Ectodermal cell (in vitro differentiated cells): ENCODE data around the gene PEX14.
"Not testable (repeated sequence)": the region's sequence is repeated elsewhere in the genome, so short reads cannot be mapped to it uniquely, and the experiment has no call there.

ENCODE experiments used
- H3K27ac ChIP-seq: 2 replicates; pipeline ENCODE4 v1.7.0; 2013; ENCODE audit warnings: mild to moderate bottlenecking, low read depth, low read length; ENCODE audit not compliant: insufficient read depth, poor library complexity, severe bottlenecking
- H3K27me3 ChIP-seq: 2 replicates; pipeline ENCODE4 v1.7.0; 2013; ENCODE audit warnings: mild to moderate bottlenecking, low read length; ENCODE audit not compliant: insufficient read depth, control insufficient read depth, poor library complexity, severe bottlenecking
- H3K36me3 ChIP-seq: one replicate; pipeline ENCODE4 v1.7.0; 2013; ENCODE audit warnings: low read length; ENCODE audit not compliant: control insufficient read depth, insufficient read depth
- H3K4me1 ChIP-seq: one replicate; pipeline ENCODE4 v1.7.0; 2013; ENCODE audit warnings: low read length; ENCODE audit not compliant: control insufficient read depth, insufficient read depth
- H3K4me3 ChIP-seq: 2 replicates; pipeline ENCODE4 v1.7.0; 2013; ENCODE audit warnings: low read depth, low read length, control low read depth; ENCODE audit not compliant: insufficient read depth
- H3K9me3 ChIP-seq: 2 replicates; pipeline ENCODE4 v1.7.0; 2013; ENCODE audit warnings: mild to moderate bottlenecking, low read length, moderate library complexity; ENCODE audit not compliant: control insufficient read depth
- WGBS, 2 experiments: methylation state at CpG; one replicate each; pipeline ENCODE4 v1.1.7; 2013; ENCODE audit warnings: missing lambda C conversion rate in 2 of 2; 5-methylcytosine and 5-hydroxymethylcytosine counted together

Gene PEX14

DNA sequence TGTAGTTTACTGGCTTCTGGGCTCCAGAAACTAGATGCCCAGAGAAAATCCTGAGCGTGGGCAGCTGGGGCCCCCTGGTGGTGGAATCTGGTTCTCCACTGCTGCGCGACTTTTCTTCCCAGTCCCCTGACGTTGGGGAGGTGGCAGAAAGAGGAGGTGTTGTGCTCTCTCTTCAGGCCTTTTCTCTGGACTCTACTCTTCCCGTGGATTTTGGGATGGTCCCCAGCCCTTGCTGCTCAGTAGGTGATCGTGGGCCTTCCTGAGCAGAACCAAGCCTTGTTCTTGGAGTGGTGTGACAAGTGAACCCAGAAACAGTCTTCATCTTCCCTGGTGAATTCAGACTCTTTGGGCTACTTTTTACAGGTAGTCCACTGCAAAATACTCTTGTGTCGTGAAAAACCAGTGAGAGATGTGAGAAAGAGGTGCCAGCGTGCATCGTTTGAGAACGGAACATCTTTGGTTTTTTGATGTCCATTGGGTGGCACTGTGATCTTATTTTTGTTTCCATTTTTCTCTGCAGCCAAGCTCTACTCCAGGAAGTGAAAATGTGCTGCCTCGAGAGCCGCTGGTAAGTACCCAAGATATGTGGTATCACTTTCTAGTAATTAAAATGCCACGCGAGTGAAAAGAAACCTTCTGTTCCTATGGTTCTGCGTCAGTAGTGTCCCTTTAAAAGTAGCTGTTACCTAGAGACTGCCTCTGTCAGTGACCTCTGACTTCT is 20.2 kb downstream of the PEX14 start:
- 44% methylated on average over 15 of the region's 15 CpGs for WGBS, 2 experiments
- Histone ChIP-seq H3K27me3 (no peaks in the 10 kb centered on the region), H3K4me1 (peaks cover 11% of the 10 kb centered on the region), H3K9me3 (no peaks in the 10 kb centered on the region), H3K27ac (no peak overlapping the region), H3K4me3 (no peak overlapping the region), H3K36me3 (no peaks in the 10 kb centered on the region)

GRCh38 chr1:10495475-10495817 is 20.7 kb downstream of the PEX14 start:
- H3K4me3 ChIP-seq: no peak overlapping the region
- WGBS, 2 experiments: 89 to 93% methylated on average over 10 of the region's 10 CpGs

GRCh38 chr1:10495952-10496351 is 21.2 kb downstream of the PEX14 start:
- Histone ChIP-seq H3K4me3 (no peak overlapping the region), H3K4me1 (peaks cover 8% of the 10 kb centered on the region), H3K27me3 (no peaks in the 10 kb centered on the region), H3K36me3 (no peaks in the 10 kb centered on the region), H3K9me3 (no peaks in the 10 kb centered on the region), H3K27ac (no peak overlapping the region)
- WGBS, 2 experiments: 87 to 88% methylated on average over 14 of the region's 14 CpGs

More at GRCh38 chr1:10495475-10495817, 20.7 kb downstream of the PEX14 start:
- H3K4me1 ChIP-seq: peaks cover 8% of the 10 kb centered on the region
- H3K36me3 ChIP-seq: no peaks in the 10 kb centered on the region
- H3K27ac ChIP-seq: no peak overlapping the region
- no peaks in the 10 kb centered on the region for H3K9me3 ChIP-seq
- no peaks in the 10 kb centered on the region for H3K27me3 ChIP-seq

DNA sequence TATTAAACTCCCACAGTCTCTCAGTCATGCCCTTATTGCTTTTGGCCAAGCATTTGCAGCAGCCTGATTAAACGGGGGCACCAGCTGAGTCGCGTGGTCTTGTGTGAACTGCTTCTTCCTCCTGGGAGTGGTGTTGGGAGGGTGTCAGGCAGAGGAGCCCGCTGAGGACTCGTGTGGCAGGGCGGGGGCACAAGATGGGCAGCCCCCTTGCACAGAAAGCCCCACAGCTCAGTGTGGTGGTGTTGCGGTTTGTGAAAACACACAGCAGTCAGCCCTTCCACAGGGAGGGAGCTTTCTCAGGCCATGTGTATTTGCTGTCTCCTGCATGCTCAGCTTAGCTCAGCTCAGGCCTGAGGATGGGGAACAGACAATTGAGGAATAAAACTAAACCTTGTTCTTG is 22.4 kb downstream of the PEX14 start:
- H3K27ac ChIP-seq: no peak overlapping the region
- H3K9me3 ChIP-seq: no peaks in the 10 kb centered on the region
- WGBS, 2 experiments: 95 to 97% methylated on average over 7 of the region's 7 CpGs

DNA sequence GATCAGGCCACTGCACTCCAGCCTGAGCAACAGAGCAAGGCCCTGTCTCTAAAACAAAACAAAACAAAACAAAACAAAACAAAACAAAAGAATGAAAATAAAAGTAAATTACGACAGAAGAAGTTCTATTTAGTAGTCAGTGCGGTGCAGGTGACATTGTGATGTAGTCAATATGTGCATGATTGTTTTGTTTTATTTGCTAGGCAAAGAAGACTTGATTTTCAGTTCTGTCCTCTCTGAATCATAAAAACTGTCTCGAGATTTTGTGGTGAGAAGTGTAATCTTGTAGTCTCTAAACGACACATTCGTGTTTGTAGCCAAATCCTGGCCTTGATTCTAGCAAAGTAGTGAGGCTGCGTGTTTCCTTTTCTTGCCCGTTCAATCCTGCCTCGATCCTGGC is 23.5 kb downstream of the PEX14 start:
- Histone ChIP-seq H3K4me3 (no peak overlapping the region), H3K27ac (no peak overlapping the region), H3K36me3 (no peaks in the 10 kb centered on the region), H3K4me1 (peaks cover 3% of the 10 kb centered on the region), H3K27me3 (no peaks in the 10 kb centered on the region), H3K9me3 (no peaks in the 10 kb centered on the region)
- 94 to 96% methylated on average over 8 of the region's 8 CpGs for WGBS, 2 experiments

More for the DNA sequence above, 22.4 kb downstream of the PEX14 start:
- H3K4me3 ChIP-seq: no peak overlapping the region
- H3K4me1 ChIP-seq: peaks cover 8% of the 10 kb centered on the region
- H3K36me3 ChIP-seq: no peaks in the 10 kb centered on the region
- H3K27me3 ChIP-seq: no peaks in the 10 kb centered on the region

DNA sequence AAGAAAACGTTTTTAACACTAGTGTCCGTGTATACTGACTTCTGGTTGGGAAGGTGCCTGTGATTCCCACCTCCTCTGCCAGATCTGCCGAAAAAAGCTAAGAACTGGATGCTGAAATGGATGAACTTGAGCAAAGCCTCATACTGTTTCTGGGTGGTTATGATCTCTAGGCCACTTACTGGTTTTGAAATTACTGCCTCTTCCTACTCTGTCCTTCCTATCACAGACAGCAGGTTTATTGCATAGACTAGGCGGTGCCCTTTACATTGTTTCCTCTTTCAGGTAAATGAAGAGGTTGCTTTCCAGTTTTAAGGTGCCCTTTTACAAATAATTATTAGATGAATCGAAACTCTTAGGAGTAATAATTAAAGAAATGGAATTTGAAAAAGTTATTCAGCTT is 27.5 kb downstream of the PEX14 start:
- H3K27ac ChIP-seq: no peak overlapping the region
- no peaks in the 10 kb centered on the region for H3K9me3 ChIP-seq
- H3K36me3 ChIP-seq: no peaks in the 10 kb centered on the region
- H3K4me1 ChIP-seq: no peaks in the 10 kb centered on the region
- no peaks in the 10 kb centered on the region for H3K27me3 ChIP-seq
- H3K4me3 ChIP-seq: no peak overlapping the region
- 94 to 95% methylated on average over 4 to 5 of the region's 5 CpGs for WGBS, 2 experiments

- H3K9me3 ChIP-seq: no peaks in the 10 kb centered on the region
- H3K36me3 ChIP-seq: no peaks in the 10 kb centered on the region
- H3K4me1 ChIP-seq: peaks cover 7% of the 10 kb centered on the region
- 76 to 80% methylated on average over 5 of the region's 5 CpGs for WGBS, 2 experiments
- H3K27me3 ChIP-seq: no peaks in the 10 kb centered on the region
- no peak overlapping the region for H3K27ac ChIP-seq
- H3K4me3 ChIP-seq: no peak overlapping the region
These were observed 29.5 kb downstream of the PEX14 start for GRCh38 chr1:10504249-10504648.

GRCh38 chr1:10506046-10506676 is 31.4 kb downstream of the PEX14 start:
- not testable (repeated sequence) for H3K27ac ChIP-seq, H3K4me3 ChIP-seq, H3K9me3 ChIP-seq, H3K27me3 ChIP-seq, H3K36me3 ChIP-seq
- peaks cover 17% of the 10 kb centered on the region for H3K4me1 ChIP-seq
- WGBS, 2 experiments: 88 to 94% methylated on average over 12 of the region's 12 CpGs

DNA sequence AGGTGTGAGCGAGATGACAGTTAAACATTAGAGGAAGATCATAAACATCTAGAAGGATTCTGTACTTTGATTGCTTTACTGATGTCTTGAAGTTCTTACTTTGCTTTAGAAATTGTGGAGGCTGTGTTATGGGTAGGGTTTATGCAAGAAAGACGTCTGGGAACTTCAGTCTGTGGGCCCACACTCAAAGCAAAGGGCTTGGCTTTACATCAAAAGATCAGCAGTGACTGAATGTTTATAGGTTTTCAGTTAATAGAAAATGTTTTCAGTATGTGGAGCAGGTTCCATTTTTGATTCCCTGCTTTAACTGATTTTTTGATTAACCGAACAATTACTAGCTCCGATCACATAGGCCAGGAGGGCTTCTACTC is 31.9 kb downstream of the PEX14 start:
- 81 to 83% methylated on average over 4 of the region's 4 CpGs for WGBS, 2 experiments

DNA sequence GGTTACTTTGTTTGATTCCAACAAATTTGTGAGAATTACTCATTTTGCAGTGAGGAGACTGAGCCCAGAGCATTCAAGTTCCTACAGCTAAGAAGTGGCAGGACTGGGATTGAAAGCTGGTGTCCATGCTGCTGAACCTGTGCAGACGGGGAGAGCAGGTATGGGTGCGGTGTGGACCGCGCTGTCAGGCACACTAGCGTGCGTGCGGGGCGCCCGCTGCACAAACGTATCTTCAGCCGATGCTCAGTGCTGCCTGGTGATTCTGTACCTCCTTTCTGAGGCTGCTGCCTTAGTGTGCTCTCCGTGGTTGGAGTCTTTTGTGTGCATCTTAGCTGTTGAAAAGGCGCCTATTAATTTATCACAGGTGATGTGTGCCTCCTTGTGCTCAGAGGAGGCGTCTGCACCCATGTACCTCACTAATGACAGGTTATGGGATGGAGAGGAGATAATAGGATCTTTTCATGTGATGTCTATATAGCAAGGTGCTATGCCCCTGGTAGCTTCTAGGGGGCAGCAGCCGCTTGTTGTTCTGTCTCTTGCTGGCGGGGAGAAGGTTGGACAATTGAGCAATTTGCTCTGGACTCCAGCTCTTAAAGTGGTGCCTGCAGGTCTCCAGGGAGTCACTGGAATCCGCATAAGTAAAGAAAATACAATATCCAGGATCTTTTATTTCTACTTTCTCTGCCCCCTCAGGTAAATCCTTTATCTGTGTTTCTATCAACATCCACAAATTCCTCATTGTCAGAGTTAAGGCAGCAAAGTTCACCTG is 32.5 kb downstream of the PEX14 start:
- 64 to 68% methylated on average over 17 of the region's 17 CpGs for WGBS, 2 experiments
- Histone ChIP-seq H3K4me1 (peaks cover 17% of the 10 kb centered on the region), H3K27ac (no peak overlapping the region), H3K27me3 (no peaks in the 10 kb centered on the region), H3K36me3 (no peaks in the 10 kb centered on the region), H3K4me3 (no peak overlapping the region), H3K9me3 (no peaks in the 10 kb centered on the region)

More for the DNA sequence above, 31.9 kb downstream of the PEX14 start:
- Histone ChIP-seq H3K36me3 (no peaks in the 10 kb centered on the region), H3K4me1 (peaks cover 17% of the 10 kb centered on the region), H3K4me3 (no peak overlapping the region), H3K27me3 (no peaks in the 10 kb centered on the region), H3K27ac (no peak overlapping the region), H3K9me3 (no peaks in the 10 kb centered on the region)
